Measurements from ENCODE around the gene HCCS.
A peak's percentile ranks its signal among the peaks of the same experiment; 100 is the strongest.

Gene HCCS

GRCh38 chrX:11111037-11111851, at the start of gene HCCS:
Gene HCCS (plus strand): TSS chrX:11111332. CDS start chrX:11112061, 729 bp downstream.
- DNase-seq (ENCODE audit: low read depth): no peak

- DNase-seq (ENCODE audit: low read depth): no peak
These were observed 46.9 kb upstream of the HCCS start for GRCh38 chrX:11064276-11064675.

GRCh38 chrX:11064851-11065600, 46.1 kb upstream of the HCCS start:
- peak; percentile 40 for DNase-seq (ENCODE audit: low read depth)

GRCh38 chrX:11066812-11067211, 44.3 kb upstream of the HCCS start:
- no peak for DNase-seq (ENCODE audit: low read depth)

GRCh38 chrX:11073381-11073780, 37.8 kb upstream of the HCCS start:
- DNase-seq (ENCODE audit: low read depth): no peak

- DNase-seq (ENCODE audit: low read depth): no peak
These were observed 30.3 kb upstream of the HCCS start for GRCh38 chrX:11080741-11081305.

- no peak for DNase-seq (ENCODE audit: low read depth)
These were observed 29.6 kb upstream of the HCCS start for GRCh38 chrX:11081511-11081910.

- DNase-seq (ENCODE audit: low read depth): no peak
These were observed 25.8 kb upstream of the HCCS start for GRCh38 chrX:11085305-11085704.

GRCh38 chrX:11089802-11090201, 21.3 kb upstream of the HCCS start:
- no peak for DNase-seq (ENCODE audit: low read depth)

- no peak for DNase-seq (ENCODE audit: low read depth)
These were observed 13.2 kb upstream of the HCCS start for GRCh38 chrX:11097933-11098332.

GRCh38 chrX:11099465-11099864, 11.7 kb upstream of the HCCS start:
- DNase-seq (ENCODE audit: low read depth): no peak

GRCh38 chrX:11100281-11101035, 10.7 kb upstream of the HCCS start:
- DNase-seq (ENCODE audit: low read depth): no peak

GRCh38 chrX:11103006-11103405, 8.1 kb upstream of the HCCS start:
- DNase-seq (ENCODE audit: low read depth): no peak

GRCh38 chrX:11103751-11104150, 7.4 kb upstream of the HCCS start:
- no peak for DNase-seq (ENCODE audit: low read depth)

- DNase-seq (ENCODE audit: low read depth): no peak
These were observed 6.1 kb upstream of the HCCS start for GRCh38 chrX:11105080-11105479.

GRCh38 chrX:11108253-11108941, 2.7 kb upstream of the HCCS start:
- no peak for DNase-seq (ENCODE audit: low read depth)

- DNase-seq (ENCODE audit: low read depth): no peak
These were observed 1.2 kb upstream of the HCCS start for GRCh38 chrX:11109968-11110367.

GRCh38 chrX:11111947-11112346, 815 bp downstream of the HCCS start:
- no peak for DNase-seq (ENCODE audit: low read depth)

GRCh38 chrX:11113731-11114130, 2.6 kb downstream of the HCCS start:
- DNase-seq (ENCODE audit: low read depth): no peak

- no peak for DNase-seq (ENCODE audit: low read depth)
These were observed 6.6 kb downstream of the HCCS start for GRCh38 chrX:11117745-11118144.

- DNase-seq (ENCODE audit: low read depth): no peak
These were observed 8.3 kb downstream of the HCCS start for GRCh38 chrX:11119313-11119943.

Data from non-pigmented ciliary epithelial cell (primary cell).